Stimulated activated naive B cell treated with anti-CD40 and anti-IgM and Interleukin-4, amounts not matched to agents 10 μg/mL and 1 μg/mL and 100 μg/mL, for 72 hours (primary cell): ENCODE results near the gene CCDC192.

Source experiments
- ATAC-seq, 2 donors: fragments of 150-1000 bp; cut with Tn5 transposase; replicated peaks; 2 replicates each; pipeline ENCODE4 v1.10.0; 2021; ENCODE audit warnings: moderate library complexity in 1 of 2
- DNase-seq: peaks from one replicate; pipeline ENCODE4 v3.0.0; 2021
- H3K27ac Mint-ChIP-seq: one replicate; pipeline ENCODE4 v1.8.0; 2022; ENCODE audit warnings: mild to moderate bottlenecking, mixed read lengths
- H3K27me3 Mint-ChIP-seq, 2 donors: one replicate each; pipeline ENCODE4 v1.8.0; 2022; ENCODE audit warnings: mixed read lengths in 2 of 2
- H3K36me3 Mint-ChIP-seq, 2 donors: one replicate each; pipeline ENCODE4 v1.8.0; 2022; ENCODE audit warnings: mixed read lengths in 2 of 2, mild to moderate bottlenecking in 1 of 2
- H3K4me1 Mint-ChIP-seq, 2 donors: one replicate each; pipeline ENCODE4 v1.8.0; 2022; ENCODE audit warnings: mixed read lengths in 2 of 2, mild to moderate bottlenecking in 1 of 2
- H3K4me3 Mint-ChIP-seq, 2 donors: one replicate each; pipeline ENCODE4 v1.8.0; 2022; ENCODE audit warnings: mild to moderate bottlenecking in 2 of 2, mixed read lengths in 2 of 2, moderate library complexity in 1 of 2
- H3K9me3 Mint-ChIP-seq, 2 donors: one replicate each; pipeline ENCODE4 v1.8.0; 2022; ENCODE audit warnings: mixed read lengths in 2 of 2, mild to moderate bottlenecking in 1 of 2

CCDC192 gene

GRCh38 chr5:127799293-127799905 is 96.2 kb downstream of the CCDC192 start:
- H3K4me3 Mint-ChIP-seq = no peak overlapping the region
- H3K36me3 Mint-ChIP-seq = no peaks in the 10 kb centered on the region
- H3K4me1 Mint-ChIP-seq = no peaks in the 10 kb centered on the region
- DNase-seq = no peak
- no peak overlapping the region for H3K27ac Mint-ChIP-seq
- no peaks in the 10 kb centered on the region for H3K9me3 Mint-ChIP-seq
- ATAC-seq = no peak
- H3K27me3 Mint-ChIP-seq = no peaks in the 10 kb centered on the region

- no peak for ATAC-seq
- no peaks in the 10 kb centered on the region for H3K27me3 Mint-ChIP-seq
Observed at GRCh38 chr5:127801751-127802476, 98.7 kb downstream of the CCDC192 start.

GRCh38 chr5:127802477-127802865 is 99.3 kb downstream of the CCDC192 start:
- Mint-ChIP-seq H3K4me3 (no peak overlapping the region), H3K27ac (no peak overlapping the region), H3K27me3 (no peaks in the 10 kb centered on the region), H3K9me3 (no peaks in the 10 kb centered on the region), H3K4me1 (no peaks in the 10 kb centered on the region), H3K36me3 (no peaks in the 10 kb centered on the region)
- DNase-seq (no peak), ATAC-seq (no peak)

More at GRCh38 chr5:127801751-127802476, 98.7 kb downstream of the CCDC192 start:
- no peak overlapping the region for H3K4me3 Mint-ChIP-seq
- H3K9me3 Mint-ChIP-seq = no peaks in the 10 kb centered on the region
- no peak overlapping the region for H3K27ac Mint-ChIP-seq
- H3K36me3 Mint-ChIP-seq = no peaks in the 10 kb centered on the region
- no peaks in the 10 kb centered on the region for H3K4me1 Mint-ChIP-seq
- no peak for DNase-seq

GRCh38 chr5:127804886-127805426 is 101.8 kb downstream of the CCDC192 start:
- Mint-ChIP-seq H3K27ac (no peak overlapping the region), H3K4me1 (no peaks in the 10 kb centered on the region), H3K27me3 (peaks cover 0 to 4% of the 10 kb centered on the region in 2 donors), H3K36me3 (no peaks in the 10 kb centered on the region), H3K9me3 (no peaks in the 10 kb centered on the region), H3K4me3 (no peak overlapping the region)
- ATAC-seq (no peak), DNase-seq (no peak)

- no peaks in the 10 kb centered on the region for H3K36me3 Mint-ChIP-seq
- H3K4me1 Mint-ChIP-seq = no peaks in the 10 kb centered on the region
- ATAC-seq = no peak
- H3K27me3 Mint-ChIP-seq = peaks cover 0 to 4% of the 10 kb centered on the region in 2 donors
- no peaks in the 10 kb centered on the region for H3K9me3 Mint-ChIP-seq
- no peak overlapping the region for H3K27ac Mint-ChIP-seq
- H3K4me3 Mint-ChIP-seq = no peak overlapping the region
- DNase-seq = no peak
Observed at GRCh38 chr5:127805448-127805847, 102.3 kb downstream of the CCDC192 start.

GRCh38 chr5:127806776-127807175 is 103.6 kb downstream of the CCDC192 start:
- DNase-seq (no peak), ATAC-seq (no peak)
- Mint-ChIP-seq H3K27ac (no peak overlapping the region), H3K9me3 (no peaks in the 10 kb centered on the region), H3K36me3 (no peaks in the 10 kb centered on the region), H3K27me3 (peaks cover 0 to 4% of the 10 kb centered on the region in 2 donors), H3K4me1 (no peaks in the 10 kb centered on the region), H3K4me3 (no peak overlapping the region)

- DNase-seq (no peak), ATAC-seq (no peak)
- peaks cover 6 to 13% of the 10 kb centered on the region in 2 donors for H3K27me3 Mint-ChIP-seq
- no peaks in the 10 kb centered on the region for H3K9me3 Mint-ChIP-seq
- H3K27ac Mint-ChIP-seq = no peak overlapping the region
- no peaks in the 10 kb centered on the region for H3K36me3 Mint-ChIP-seq
- H3K4me3 Mint-ChIP-seq = no peak overlapping the region
- no peaks in the 10 kb centered on the region for H3K4me1 Mint-ChIP-seq
Observed at GRCh38 chr5:127809533-127809932, 106.3 kb downstream of the CCDC192 start.

GRCh38 chr5:127810017-127810416 is 106.8 kb downstream of the CCDC192 start:
- H3K27ac Mint-ChIP-seq = no peak overlapping the region
- DNase-seq (no peak), ATAC-seq (no peak)
- H3K27me3 Mint-ChIP-seq = peaks cover 9 to 13% of the 10 kb centered on the region in 2 donors
- H3K36me3 Mint-ChIP-seq = no peaks in the 10 kb centered on the region
- H3K4me3 Mint-ChIP-seq = no peak overlapping the region
- no peaks in the 10 kb centered on the region for H3K4me1 Mint-ChIP-seq
- no peaks in the 10 kb centered on the region for H3K9me3 Mint-ChIP-seq

GRCh38 chr5:127810707-127811490 is 107.7 kb downstream of the CCDC192 start:
- Mint-ChIP-seq H3K9me3 (no peaks in the 10 kb centered on the region), H3K27ac (no peak overlapping the region), H3K27me3 (peaks cover 11 to 13% of the 10 kb centered on the region in 2 donors), H3K36me3 (no peaks in the 10 kb centered on the region), H3K4me3 (no peak overlapping the region), H3K4me1 (no peaks in the 10 kb centered on the region)
- no peak for DNase-seq
- no peak for ATAC-seq

- no peak overlapping the region for H3K4me3 Mint-ChIP-seq
- no peak for DNase-seq
- ATAC-seq = no peak
- peaks cover 11 to 13% of the 10 kb centered on the region in 2 donors for H3K27me3 Mint-ChIP-seq
- H3K4me1 Mint-ChIP-seq = no peaks in the 10 kb centered on the region
- no peaks in the 10 kb centered on the region for H3K36me3 Mint-ChIP-seq
- H3K27ac Mint-ChIP-seq = no peak overlapping the region
- no peaks in the 10 kb centered on the region for H3K9me3 Mint-ChIP-seq
Observed at GRCh38 chr5:127812570-127812969, 109.4 kb downstream of the CCDC192 start.

GRCh38 chr5:127813633-127814587 is 110.7 kb downstream of the CCDC192 start:
- DNase-seq (no peak), ATAC-seq (no peak)
- no peaks in the 10 kb centered on the region for H3K36me3 Mint-ChIP-seq
- no peak overlapping the region for H3K4me3 Mint-ChIP-seq
- H3K27me3 Mint-ChIP-seq = peaks cover 11 to 12% of the 10 kb centered on the region in 2 donors
- no peaks in the 10 kb centered on the region for H3K4me1 Mint-ChIP-seq
- no peak overlapping the region for H3K27ac Mint-ChIP-seq
- H3K9me3 Mint-ChIP-seq = no peaks in the 10 kb centered on the region

- Mint-ChIP-seq H3K4me1 (no peaks in the 10 kb centered on the region), H3K4me3 (no peak overlapping the region), H3K36me3 (no peaks in the 10 kb centered on the region), H3K27ac (no peak overlapping the region), H3K9me3 (no peaks in the 10 kb centered on the region), H3K27me3 (peaks cover 11 to 12% of the 10 kb centered on the region in 2 donors)
- ATAC-seq (no peak), DNase-seq (no peak)
Observed at GRCh38 chr5:127814588-127814973, 111.4 kb downstream of the CCDC192 start.

- no peak overlapping the region for H3K27ac Mint-ChIP-seq
- ATAC-seq (no peak), DNase-seq (no peak)
- H3K36me3 Mint-ChIP-seq = no peaks in the 10 kb centered on the region
- H3K4me3 Mint-ChIP-seq = no peak overlapping the region
- no peaks in the 10 kb centered on the region for H3K4me1 Mint-ChIP-seq
- no peaks in the 10 kb centered on the region for H3K9me3 Mint-ChIP-seq
- H3K27me3 Mint-ChIP-seq = peaks cover 0 to 8% of the 10 kb centered on the region in 2 donors
Observed at GRCh38 chr5:127820910-127821553, 117.8 kb downstream of the CCDC192 start.
